CD4-positive, alpha-beta T cell treated with Interferon gamma for 1 hour (primary cell): Measurements from ENCODE around the gene CRACR2B.

Experiments
- DNase-seq: peaks from one replicate; pipeline ENCODE4 v3.0.0-alpha.2; 2020

Gene CRACR2B

DNA sequence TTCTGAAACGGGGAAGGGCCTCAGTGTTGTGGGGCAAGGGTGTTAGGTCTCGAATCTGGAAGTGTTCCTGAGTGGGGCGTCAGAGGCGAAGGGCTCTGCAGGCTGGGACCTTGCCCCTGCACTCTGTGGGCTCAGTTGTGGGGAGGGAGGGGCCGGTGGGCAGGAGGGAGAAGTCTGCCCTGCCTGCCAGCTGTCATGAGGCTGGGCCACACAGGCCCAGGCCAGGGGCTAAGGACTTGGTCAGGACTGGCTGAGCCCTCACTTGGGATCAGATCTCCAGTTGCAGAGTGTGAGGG, at the start of gene CRACR2B:
CRACR2B (plus strand) TSS at position 23 of the 296 bp plus-strand sequence. CDS start 689 bp downstream, outside the sequence.
- DNase-seq = no peak

DNA sequence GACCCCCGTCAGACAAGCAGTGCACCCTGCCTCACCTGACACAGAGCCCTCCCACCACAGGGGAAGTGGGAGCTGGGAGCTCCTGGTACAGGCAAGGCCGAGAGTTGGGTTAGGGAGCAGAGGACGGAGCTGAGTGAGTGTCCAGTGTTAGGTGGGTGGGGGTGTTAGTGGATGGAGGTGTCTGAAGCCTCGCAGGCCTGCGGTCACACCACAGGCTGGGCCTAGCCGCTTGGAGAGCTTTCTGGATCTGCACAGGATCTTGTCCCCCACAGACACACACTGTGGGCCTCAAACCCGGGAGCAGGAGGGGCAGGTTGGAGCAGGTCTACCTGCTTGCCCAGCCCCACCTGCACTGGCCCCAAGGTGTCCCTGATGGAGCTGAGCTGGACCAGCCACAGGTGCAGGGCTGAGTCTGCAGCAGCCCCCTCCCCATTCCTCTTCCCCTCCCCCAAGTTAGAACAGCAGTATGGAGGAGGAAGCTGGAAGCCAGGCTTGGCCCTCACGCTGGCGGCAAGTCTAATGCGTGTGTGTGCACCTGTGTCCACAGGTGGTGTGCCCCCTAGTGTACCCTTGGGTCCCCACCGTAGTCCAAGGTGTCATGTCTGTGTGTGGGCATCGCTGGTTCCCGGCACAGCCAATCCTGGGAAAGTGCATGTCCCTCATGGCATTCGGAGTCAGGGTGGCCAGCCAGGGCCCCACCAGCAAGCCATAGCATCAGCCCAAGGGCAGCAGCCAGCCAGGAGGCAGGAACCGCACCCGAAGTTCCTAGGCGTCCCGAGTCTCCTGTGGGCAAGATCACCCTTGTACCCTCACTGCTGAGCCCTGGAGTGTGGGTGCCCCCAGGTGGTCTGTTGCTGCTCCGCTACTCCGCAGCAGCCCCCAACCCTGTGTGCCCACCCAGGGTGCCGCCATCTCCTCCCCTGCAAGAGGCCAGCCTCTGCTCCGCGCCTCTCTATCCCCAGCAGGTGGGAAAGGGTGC, 48.5 kb upstream of the CRACR2B start:
- DNase-seq = no peak

DNA sequence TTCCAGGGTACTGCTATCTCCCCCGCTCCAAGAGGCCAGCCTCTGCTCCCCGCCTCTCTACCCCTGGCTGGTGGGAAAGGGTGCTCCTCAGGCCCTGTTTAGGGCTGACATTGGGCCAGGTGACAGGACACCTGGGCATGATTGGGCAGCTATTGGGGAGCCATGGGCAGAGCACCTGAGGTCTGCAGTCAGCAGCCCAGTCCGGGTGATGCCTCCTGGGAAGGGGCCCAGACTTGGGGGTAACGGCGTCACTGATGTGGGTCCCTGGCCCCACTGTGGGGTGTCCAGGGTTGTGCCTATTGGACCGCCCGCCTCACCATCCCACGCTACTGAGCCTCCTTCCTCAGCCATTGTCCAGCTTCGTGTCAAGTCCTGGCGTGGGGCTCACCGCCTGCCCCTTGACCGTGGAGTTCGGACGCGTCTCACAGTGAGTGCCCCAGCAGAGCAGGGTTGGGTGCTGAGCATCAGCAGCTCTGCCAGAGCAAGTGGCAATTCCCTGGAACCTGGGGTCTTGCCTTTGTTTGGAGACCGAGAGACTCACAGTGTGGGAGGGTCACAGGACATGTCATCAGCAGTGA, 47.7 kb upstream of the CRACR2B start:
- no peak for DNase-seq

DNA sequence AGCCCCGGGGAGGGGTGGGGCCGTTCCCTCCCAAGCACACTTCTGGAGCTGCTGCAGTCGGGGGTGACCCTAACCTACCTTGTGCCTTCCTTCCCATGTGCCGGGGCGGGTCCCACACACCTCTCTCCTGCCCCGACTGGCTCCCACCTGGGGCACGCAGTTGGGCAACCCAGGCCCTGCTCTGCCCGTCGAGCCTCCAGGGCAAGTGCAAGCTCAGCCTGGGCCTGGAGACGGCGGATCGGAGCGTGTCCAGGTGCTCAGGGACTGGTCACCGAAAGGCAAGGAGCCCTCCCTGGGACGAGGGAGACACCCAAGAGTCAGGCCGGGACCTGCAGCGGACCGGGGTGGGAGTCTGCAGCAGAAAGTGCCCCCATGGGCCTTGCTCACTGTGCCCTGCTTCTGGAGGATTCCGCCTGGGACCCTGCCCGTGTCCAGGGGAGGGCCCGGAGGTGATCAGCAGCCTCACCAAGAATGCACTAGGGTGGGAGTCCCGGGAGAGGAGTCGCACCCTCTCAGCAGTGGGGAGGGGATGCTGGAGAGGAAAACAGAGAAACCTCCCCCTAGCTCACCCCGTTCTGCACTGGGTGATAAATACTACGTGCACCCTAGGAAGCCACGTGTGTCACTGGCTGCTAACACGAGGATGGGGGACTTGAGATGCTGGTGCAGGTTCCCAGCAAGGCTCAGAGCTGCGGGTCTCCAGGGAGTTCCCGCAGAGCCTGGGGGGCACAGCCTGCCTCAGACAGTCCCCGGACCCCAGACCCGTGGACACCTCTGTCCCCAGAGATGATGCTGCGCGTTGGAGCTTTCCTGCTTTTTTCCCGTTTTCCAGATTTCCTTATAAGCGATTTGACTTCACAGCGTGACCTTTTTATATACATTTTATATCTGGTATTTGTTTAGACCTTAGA, 45.2 kb upstream of the CRACR2B start:
- DNase-seq = no peak

DNA sequence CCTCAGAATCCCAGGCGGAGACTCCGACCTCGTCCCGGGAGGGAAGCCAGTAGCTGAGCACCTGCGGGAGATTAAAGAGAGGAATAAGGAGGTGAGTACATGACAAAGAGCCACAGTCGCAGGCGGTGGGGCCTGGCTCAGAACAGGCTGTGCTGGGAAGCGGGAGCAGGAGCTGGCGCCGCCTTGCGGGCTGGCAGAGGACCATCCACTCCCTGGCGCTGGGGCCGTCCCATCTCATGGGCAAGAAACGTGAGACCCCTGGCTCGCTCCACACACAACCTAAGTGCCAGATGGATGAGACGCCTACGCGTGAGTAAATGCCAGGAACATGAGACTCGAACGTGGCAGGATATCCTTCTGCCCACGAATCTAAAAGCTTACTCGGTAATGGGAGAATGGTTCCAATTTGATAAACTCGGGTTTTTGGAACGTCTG, 44.1 kb upstream of the CRACR2B start:
- no peak for DNase-seq

DNA sequence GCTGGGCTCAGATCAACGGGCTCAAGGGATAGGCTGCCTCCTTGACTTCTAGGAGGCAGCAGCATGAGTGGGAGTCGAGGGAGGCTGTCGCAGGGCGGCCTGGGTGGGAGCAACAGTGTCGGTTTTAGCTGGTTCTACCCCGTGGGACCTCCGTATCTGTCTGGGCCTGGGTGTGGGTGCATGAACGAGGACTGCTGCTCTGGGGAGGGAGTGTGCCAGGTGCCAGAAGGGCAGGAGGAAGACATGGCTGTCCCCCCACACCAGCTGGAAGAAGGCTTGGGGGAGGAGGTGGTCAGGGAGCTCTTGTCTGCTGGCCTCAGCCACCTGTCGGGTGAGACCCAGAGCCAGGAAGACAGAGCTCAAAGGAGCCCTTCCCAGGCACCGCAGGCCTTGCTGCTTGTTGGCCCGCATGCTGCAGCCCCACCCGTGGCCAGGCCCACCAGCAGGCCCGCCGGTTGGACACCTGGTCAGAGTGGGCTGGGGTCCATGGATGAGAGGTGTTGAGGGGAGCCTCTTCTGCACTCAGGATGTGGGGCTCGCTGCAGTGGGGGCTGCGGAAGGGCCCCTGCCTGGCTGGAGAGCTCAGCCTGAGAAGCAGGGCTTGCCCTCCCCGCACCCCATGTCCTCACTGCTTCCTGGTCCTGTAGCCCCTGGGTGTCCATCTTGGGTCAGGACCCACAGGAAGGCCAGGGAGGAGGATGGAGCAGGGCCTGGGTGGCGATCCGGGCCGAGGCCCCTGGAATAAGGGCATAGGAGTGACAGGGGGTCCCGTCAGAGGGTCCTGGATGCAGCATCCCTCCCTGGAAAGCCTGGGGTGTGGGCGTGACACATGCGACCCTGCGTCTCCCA, 41.3 kb upstream of the CRACR2B start:
- no peak for DNase-seq

DNA sequence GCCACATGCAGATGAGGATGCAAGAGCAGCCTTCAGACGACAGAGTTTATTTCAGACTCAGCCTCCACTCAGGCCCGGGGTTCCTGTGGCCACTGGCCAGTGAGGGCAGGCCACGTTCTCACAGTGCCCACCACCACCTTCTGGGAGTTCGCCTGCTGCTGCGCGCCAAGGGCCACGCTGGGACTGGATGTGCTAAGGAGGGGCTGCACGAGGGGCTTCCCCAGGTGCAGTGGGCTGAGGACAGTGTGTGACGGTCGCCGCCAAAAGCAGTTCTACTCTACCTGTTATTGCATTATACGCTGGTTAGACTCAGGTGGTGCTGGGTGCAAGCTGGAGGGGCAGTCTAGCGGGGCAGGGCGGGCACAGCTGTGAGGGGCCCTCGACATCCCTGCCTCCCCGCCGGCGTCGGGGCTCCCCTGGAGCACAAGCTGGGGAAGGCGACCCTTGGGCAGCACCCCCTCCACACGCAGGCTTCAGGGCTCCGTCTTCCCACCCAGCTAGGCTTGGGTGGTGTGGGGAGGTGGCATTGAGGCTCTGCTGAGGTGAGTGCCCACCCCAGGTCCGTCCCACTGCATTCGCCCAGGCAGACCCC, 40.5 kb upstream of the CRACR2B start:
- DNase-seq = no peak

DNA sequence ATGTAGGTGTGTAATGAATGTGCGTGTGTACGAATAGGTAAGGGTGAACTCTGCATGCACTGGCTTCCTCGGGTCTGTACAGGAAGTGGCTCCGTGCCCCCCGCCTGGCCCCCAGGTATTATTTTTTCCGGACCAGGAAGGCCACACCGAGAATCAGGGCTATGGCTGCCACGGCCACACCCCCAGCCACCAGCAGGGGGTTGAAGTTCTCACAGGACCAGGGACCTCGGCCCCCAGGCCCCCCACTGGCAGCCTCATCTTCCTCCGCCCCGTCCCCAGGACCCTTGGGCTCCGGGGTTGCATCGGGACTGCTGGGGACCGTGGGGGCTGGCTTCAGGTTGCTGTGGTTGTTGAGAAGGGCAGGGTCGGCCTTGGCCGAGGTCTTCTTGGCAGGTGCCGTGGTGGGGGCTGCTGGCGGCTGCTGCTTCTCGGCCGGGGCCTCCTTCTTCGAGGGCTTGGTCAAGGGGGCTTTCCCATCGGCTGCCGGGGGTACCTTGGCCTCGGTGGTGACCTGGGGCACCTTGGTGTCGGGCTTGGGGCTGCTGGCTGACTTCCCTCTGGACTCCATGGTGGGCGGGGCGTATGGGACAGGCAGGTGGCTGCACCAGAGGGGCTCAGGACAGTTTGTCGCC, 39.6 kb upstream of the CRACR2B start:
- no peak for DNase-seq

DNA sequence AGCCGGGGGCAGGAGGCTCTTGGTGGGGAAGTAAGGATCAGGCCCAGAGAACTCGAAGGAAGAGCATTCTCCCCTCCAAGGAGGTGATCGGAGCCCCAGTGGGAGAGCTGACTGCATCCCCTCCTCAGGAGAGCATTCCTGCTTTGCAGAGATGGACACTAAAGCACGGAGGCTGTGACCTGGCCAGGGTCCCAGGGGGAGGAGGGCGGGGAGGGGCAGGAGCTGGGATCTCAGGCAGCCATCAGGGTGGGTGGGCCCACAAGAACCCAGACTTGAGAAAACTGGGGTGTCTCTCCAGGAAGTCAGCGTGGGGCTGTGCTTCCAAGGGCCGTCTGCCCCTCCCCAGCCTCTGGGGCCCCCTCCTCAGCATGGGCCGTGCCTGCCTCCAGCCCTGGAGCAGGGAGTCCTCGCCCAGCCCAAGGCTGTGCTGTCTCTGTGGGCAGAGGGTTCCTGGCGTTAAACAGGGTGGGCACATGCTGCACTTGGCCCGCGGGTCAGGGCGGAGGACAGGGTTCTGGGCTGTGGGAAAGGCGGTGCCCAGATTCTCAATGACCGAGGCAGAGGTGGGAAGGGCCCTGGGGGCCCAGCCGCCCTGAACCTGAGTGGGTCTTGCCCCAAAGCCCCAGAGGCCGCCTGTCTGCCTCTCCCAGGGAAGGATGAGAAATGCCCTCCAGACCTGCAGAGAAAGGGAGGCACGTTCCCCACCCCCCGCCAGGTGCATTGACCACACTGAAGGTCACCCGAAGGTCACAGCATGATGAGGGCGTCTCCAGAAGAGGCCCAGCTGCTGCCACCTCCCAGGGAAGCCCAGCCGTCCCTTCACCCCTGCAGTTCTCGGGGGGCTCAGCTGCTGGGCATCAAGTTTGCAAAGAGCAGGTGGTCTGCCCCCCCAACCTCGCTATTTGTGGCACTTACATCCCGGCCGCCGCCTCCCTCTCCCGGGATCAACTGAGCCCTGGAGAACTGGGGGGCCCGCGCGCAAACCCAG, 38.5 kb upstream of the CRACR2B start:
- DNase-seq = no peak

DNA sequence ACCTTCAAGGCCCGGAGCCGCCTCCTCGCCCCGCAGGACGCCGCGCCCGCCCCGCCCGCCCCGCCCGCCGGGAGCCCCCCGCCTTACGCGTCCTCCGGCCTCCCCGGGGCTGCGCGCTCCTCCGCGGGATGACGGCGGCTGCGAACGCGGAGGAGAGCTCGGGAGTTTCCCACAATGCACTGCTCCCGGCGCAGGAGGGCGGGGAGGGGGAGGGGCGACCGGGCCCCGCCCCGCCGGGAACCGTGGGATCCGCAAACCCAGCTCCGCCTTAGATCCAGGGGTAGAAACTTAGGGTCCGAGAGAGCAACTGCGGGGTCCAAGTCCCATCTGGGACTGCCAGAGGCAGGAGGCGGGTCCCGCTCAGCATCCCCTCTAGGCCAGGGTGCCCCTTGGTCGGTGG, 37.8 kb upstream of the CRACR2B start, which contains the start of gene CEND1:
CEND1 (minus strand) TSS at position 148 of the 400 bp plus-strand sequence. CDS start 1,514 bp downstream, outside the sequence.
- no peak for DNase-seq

DNA sequence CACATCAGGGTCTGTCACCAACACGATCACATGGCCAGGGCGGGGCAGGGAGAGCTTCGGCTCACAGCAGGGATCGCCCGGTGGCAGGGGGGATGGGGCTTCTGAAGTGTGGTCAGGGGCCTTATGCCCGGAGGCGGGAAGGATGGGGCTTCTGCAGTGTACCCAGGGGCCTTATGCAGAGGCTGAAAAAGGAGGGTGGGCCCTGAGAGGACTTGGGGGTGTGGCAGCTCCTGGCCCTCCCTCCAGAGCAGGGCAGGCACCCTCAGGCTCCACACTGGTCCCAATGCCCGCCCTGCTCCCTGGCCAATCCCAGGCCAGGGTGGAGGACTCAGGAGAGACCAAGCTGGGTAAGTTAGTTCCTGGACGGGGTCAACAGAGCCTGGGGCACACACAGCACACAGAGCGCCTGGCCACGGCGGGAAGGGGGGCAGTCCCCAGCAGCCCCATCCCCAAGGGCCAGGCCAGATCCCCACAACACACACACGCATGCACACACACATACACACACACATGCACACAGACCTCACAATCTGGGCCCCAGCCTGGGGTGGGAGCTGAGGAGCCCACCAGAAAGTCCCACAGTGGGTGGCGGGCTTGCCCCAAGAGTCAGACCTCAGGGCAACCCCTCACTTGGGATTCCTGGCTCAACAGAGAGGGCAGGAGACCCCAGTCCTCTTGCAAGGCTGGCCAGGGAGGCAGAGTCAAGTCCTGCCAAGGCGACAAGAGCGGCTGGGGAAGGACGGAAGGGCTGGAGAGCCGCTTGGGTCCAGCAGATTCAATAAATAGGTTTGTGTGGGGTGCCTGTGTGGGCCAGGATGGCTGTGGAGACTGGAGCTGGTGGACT, 36.8 kb upstream of the CRACR2B start:
- no peak for DNase-seq

DNA sequence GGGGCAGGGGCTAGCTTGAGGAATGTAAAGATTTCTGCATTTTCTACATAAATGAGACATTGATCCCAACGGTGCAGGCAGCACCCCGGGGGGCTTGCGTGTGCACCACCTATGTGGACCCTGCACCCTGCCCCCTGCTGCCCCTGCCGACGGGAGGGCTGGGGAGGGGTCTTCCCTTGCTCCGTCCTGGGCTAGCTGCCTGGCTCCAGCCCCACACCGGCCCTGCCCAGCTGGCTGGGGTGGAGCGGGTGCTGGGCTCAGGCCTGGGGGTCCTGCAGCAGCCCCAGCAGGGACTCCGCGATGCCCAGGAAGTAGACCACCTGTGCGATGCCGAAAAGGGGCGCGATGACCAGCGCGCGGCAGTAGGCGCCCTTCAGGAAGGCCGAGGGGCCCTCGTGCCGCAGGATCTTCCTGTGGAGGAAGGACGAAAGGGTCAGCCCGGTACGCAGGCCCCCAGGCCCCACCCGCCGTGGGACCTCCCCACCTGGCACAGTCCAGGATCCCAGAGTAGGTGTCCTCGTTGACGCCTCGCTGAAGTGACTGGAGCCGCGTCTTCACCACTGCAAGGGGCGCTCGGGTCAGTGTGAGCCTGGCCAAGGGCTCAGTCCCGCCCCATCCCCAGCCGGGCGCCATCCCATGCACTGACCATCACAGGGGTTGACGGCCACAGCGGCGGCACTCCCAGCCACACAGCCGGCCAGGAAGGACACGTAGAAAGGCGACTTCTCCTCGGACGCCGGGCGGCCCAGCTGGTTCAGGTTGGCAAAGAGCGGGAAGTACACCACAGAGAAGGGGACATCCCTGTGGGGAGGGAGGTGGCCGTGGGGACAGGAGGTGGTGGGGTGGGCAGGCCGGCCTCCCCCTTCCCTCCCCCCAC, 35.8 kb upstream of the CRACR2B start:
- DNase-seq = no peak

DNA sequence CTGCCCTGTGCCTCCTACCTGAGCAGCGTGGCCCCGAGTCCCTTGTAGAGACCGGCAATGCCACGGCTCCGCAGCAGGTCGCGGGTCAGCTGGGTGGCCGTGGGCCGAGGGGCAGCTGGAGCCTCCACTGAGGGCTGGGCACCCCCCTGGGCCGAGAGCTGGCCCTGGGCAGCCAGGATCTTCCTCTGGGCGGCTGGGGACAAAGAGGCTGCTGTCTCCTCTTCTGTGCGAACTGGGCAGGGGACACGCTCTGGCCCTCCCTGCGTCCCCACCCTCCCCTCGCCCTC, 35.2 kb upstream of the CRACR2B start:
- no peak for DNase-seq

DNA sequence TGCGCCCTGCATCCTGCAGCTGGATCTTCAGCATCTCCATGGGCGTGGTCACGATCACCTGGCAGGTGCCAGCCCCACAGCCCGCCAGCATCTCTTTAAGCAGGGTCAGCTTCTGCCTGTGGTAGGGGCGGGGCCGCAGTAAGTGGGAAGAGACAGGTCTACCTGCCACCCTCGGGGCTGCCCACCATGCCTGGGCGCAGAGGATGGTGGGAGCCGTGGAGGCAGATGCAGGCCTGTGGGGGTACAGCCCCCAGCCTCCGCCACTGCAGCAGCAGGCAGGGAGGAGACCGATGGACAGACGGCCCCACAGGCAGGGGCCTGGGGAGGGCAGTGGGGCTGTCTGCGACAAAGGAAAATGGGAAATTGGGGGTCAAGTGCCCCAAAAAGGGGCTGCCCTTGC, 34.8 kb upstream of the CRACR2B start:
- DNase-seq = no peak

DNA sequence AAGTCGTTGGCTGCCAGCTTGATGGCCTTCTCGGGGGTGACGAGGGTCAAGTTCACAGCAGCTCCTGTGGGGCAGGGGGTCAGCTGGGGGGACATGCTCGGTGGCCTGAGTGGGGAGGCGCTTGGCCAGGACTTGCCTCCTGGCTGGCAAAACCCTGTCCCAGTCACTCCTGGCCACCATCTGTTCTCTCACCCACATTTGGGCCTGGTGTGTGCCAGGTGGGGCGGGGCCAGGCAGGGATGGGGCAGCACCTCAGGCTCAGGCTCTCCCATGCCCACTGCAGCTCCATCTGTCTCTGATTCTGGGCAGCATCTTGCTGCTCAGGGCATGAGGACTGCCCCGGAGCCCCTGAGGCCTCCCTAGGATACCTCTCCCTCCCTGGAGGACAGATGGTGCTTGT, 34.2 kb upstream of the CRACR2B start:
- no peak for DNase-seq

DNA sequence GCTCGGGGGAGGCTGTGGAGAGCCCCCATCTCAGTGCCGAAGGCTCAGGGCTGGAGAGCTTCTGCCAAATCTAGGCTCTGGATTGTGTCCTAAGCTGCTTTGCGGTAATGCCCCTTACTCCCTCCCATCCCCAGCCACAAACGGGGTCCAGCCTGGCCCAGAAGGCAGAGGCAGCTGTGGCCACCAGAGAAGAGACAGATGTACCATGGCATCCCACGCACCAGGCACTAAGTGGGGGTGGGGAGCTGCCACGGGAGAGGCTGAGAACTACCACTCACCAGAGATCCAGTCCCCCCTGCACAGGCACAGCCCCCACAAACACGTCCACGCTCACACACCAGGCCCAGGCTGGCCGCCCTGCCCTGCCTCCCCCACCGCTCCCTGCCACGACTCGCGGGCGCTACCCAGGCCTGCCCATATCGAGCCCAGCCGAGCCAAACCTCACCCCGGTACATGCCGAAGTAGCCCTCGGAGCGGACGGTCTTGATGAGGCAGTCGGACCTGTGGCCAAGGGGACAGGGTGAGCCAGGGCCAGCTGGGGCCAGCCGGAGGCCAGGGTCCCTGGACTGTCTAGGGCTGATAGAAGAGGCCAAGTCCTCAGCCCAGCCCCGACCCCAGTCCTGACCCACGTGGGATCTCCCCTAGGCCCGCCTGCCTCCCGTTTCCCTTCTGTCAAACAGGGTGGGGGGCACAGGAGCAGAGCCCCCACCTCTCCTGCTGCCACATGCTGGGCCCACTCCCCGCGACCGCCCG, 33.5 kb upstream of the CRACR2B start:
- DNase-seq = no peak
